ENCODE measurements around the gene CGB7.

CGB7 gene

DNA sequence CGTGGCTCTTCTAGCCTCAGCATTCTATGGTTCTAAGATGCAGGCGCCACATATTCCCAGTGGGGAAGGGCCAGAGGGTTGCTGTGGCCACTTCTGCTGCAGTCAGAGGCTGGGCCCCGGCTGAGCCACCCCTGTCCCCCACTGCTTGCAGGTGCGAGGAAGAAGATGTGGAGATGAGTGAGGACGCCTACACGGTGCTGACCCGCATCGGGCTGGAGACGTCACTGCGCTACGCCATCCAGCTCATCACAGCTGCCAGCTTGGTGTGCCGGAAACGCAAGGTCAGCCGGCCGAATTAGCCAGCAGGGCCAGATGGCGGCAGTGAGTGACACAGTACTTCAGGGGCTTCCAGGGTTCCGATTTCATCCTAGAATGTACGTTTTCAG is 42.7 kb downstream of the CGB7 start:
- DNase-seq, result no peak

DNA sequence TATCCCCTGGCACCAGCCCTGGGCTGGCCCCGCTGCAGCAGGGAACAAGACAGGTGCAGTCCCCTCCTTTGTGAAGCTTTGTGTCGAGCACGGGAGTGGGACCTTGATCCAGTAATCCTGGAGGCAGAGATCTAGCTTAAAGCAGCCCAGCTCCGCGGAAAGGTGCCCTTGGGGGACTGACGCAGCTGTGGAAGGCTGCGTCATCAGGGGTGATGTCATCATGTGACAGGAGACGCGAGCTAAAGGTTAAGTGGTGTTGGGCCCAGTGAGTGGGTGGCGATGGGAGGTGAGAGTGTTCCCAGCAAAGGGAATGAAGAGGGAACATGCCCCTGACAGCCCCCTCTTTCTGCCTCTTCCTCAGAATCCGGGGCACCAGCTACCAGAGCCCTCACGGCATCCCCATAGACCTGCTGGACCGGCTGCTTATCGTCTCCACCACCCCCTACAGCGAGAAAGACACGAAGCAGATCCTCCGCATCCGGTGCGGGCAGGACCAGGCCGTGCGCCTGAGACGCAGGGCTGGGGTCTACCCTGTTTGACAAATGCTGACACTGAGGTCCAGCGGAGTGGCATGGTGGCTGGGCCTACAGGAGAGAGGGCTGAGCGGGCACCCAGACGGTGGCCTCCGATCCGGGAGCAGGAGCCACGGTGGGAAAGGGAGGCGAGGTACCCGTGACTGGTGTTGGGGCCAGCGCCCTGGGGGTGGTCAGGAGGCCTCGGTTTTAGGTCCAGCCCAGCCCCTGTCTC is 43.3 kb downstream of the CGB7 start:
- DNase-seq, result no peak

- DNase-seq, result no peak
Measured at GRCh38 chr19:49011194-49011593, 46.4 kb downstream of the CGB7 start.

- DNase-seq, result no peak
Measured at GRCh38 chr19:49010453-49010852, 47.1 kb downstream of the CGB7 start.

DNA sequence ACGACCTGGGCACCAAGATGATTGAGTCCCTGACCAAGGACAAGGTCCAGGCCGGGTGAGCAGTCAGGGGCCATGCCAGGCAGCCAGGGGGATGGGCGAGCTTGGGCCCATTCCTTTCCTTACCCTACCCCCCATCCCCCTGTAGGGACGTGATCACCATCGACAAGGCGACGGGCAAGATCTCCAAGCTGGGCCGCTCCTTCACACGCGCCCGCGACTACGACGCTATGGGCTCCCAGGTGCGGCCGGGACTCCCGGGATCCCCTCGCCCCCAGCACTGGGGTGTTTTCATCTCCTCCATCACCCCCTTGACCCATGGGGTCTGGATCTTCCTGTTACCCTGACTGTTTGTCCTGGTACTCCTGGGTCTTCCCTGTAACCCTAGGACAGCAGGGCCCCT is 47.7 kb downstream of the CGB7 start:
- no peak for DNase-seq

- no peak for DNase-seq
Measured at GRCh38 chr19:49006905-49007304, 50.6 kb downstream of the CGB7 start.

GRCh38 chr19:49004964-49005614 is 52.5 kb downstream of the CGB7 start:
- no peak for DNase-seq
